Epithelial cell of proximal tubule (primary cell): Measurements from ENCODE around the gene CNNM2. TPM values are rescaled to one million over a fixed set of nuclear protein-coding genes. Genes with fewer than 3 reads are reported as not detected.
"Not testable (repeated sequence)": the region's sequence is repeated elsewhere in the genome, so short reads cannot be mapped to it uniquely, and the experiment has no call there.

ENCODE experiments used
- DNase-seq: peaks from one replicate; pipeline ENCODE4 v3.0.0-alpha.2; 2011; ENCODE audit warnings: low read depth
- H3K4me3 ChIP-seq: 2 replicates; pipeline ENCODE4 v1.5.1; 2011; ENCODE audit warnings: low read depth, mild to moderate bottlenecking, low read length
- total RNA-seq: library from RNA; depleted of rRNA; stranded (reverse); fragments of >200 nt; gene quantifications from 2 replicates; pipeline ENCODE4 v1.2.3, GENCODE V29; 2015
- TF ChIP-seq, protein P1 (sequence below): conservative IDR thresholded peaks from 2 replicates; pipeline ENCODE4 v1.5.1; 2012; ENCODE audit warnings: low read depth, mild to moderate bottlenecking, low read length

Gene CNNM2
- total RNA-seq, 1 donor from 2014 or later, result 1.2 TPM

DNA sequence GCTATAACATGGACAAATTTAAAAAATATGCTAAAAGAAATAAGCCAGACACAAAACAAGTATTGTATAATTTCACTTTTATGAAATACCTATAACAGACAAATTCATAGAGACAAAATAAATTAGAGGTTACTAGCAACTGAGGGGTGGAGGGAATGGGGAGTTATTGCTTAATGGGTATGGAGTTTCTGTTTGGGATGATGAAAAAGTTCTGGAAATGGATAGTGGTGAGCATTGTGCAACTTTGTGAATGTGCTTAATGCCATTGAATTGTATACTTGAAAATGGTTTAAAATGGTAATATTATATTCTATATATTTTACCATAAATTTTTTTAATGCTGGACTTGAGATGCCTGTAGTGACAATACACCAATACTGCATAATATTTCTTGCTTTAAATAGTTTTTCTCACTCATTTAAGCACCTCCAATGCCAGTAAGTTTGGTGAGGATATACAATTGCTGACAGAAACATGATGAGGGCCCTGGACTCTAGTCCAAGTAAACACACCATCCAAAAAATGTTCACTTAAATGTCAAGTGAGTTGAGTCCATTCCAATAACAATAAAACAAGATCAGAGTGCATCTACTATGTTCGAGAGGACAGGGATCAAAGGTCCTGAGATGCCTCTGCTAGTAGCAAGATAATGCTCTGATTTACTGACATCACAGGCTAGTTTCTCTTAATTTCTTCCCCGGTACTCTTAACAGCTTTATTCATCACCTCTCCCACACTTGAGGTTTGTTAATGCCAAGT lies 203.1 kb downstream of the CNNM2 start:
- no peak for DNase-seq
- TF ChIP-seq, protein P1, sequence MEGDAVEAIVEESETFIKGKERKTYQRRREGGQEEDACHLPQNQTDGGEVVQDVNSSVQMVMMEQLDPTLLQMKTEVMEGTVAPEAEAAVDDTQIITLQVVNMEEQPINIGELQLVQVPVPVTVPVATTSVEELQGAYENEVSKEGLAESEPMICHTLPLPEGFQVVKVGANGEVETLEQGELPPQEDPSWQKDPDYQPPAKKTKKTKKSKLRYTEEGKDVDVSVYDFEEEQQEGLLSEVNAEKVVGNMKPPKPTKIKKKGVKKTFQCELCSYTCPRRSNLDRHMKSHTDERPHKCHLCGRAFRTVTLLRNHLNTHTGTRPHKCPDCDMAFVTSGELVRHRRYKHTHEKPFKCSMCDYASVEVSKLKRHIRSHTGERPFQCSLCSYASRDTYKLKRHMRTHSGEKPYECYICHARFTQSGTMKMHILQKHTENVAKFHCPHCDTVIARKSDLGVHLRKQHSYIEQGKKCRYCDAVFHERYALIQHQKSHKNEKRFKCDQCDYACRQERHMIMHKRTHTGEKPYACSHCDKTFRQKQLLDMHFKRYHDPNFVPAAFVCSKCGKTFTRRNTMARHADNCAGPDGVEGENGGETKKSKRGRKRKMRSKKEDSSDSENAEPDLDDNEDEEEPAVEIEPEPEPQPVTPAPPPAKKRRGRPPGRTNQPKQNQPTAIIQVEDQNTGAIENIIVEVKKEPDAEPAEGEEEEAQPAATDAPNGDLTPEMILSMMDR, result no peak
- H3K4me3 ChIP-seq, result no peak overlapping the region

DNA sequence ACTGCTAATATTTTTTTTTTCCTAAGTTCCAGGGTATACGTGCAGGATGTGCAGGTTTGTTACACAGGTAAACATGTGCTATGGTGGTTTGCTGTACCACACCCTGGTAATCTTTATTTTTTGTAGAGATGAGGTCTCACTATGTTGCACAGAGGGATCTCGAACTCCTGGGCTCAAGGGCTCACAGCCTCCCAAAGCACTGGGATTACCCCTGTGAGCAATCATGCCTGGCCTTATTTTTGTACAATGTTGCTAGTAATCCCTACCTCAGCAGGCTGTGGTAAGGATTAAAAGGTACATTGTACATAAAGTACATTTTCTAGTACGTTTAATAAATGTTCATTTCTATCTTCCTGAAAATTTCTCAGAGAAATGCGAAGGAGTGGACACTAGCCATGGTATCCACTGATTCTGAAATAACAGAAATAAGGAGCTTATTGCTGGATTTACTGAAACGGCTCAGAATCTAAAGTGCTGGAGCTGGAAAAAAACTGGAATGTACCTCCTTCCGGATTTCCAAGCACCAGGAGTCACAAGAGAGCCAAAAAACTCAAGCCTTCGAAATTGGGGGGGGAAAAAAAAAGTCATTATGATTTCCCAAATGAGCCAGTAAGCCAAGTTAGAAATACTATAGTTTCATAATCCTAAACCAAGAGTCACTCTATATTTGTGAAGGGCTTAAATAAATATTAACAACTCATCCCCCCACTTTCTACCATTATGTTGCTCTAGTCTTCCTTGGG lies 205.4 kb downstream of the CNNM2 start:
- TF ChIP-seq, protein P1, result no peak
- H3K4me3 ChIP-seq, result no peak overlapping the region
- no peak for DNase-seq

DNA sequence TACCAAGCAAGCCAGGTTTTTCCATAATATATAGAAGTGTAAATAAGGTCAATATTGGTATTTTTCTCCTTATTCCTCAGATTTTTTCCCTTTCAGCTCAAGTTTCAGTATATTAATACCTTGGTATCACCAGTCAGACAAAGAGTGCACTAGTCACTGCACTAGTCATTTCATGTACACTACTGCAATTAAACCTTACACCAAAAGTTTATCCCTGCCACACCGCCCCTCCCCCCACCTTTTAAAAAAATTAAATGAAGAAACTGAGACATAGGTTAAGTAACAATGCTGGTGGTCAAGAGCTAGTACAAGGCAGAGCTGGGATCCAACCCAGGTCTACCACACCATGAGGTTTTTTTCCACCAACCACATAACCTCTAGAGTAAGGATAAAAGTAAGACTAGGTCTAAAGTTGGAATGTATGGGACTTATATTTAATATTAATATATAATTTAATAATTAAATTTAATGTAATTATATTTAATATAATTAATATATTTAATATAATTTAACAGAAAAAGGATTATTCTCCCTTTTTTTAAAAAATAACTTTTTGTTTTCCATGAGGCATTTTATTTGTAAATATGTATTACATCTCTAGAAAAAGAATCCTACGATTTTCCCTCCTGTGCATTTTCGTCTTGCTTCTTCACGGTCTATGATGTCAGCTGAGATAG lies 206.5 kb downstream of the CNNM2 start:
- DNase-seq, result no peak
- TF ChIP-seq, protein P1, result no peak
- no peak overlapping the region for H3K4me3 ChIP-seq

DNA sequence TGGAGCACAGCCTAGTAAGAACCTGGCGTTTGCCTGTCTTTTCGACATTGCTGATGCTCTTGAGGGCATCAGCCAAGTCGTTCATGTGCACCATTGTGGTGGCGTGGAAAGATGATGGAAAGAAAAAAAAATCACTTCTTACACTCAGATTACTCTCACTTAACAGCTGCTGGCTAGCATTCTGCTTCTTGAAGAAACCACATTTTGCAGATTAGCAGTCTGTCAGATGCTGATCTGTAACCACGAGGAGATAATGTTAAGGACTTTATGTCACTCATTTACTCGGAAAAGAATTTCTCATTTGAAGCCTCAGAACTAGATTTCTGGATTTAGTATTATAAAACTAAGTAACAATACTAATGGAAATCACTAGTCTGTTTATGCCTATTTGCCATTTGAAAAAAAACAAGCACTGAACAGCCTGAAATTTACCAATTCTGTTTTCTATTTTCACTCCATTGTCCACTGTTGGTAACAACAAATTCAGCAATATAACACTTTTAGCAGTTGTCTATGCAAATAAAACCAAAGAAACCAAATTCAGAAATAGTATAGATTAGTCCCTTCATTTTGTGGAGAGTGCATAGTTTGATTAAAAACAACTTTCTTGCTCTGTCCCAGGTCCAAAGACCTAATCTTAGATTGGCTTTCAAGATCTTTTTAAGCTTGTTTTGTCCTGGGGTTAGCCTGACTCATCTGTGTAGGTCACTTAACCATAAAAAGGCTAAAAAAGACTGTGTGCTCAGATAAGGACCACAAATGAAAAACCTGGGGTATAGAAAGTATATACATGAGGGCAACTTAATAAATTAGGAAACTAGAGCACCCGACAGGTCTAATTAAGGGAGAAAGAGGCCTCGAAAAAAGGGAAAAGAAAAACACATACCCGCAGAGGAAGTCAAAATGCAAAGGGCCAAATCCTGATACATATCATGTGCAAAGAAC lies 207.5 kb downstream of the CNNM2 start:
- no peak overlapping the region for H3K4me3 ChIP-seq
- no peak for DNase-seq
- TF ChIP-seq, protein P1, result no peak

DNA sequence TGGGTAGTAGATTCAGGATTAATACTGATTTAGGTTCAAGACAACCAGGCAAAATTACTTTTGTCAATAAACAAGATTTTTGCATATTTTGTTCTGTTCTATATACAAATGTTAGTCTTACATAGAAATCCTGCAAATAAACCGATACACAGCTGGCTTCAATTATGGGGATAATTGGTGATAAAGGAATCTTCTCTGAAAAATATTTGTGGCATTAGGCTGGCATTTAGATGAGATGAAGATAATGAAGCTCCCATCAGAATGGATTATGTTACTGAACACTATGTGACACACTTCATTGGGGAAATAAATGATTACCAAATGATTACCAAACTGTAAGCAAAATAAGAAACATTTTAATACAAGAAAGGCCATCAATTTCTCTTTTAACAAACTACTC lies 209.1 kb downstream of the CNNM2 start:
- no peak overlapping the region for H3K4me3 ChIP-seq
- no peak for DNase-seq
- TF ChIP-seq, protein P1, result no peak

DNA sequence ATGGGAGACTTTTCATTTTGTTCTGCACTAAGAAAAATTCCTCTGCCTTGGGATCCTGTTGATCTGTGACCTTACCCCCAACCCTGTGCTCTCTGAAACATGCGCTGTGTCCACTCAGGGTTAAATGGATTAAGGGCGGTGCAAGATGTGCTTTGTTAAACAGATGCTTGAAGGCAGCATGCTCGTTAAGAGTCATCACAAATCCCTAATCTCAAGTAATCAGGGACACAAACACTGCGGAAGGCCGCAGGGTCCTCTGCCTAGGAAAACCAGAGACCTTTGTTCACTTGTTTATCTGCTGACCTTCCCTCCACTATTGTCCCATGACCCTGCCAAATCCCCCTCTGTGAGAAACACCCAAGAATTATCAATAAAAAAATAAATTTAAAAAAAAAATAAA lies 212.1 kb downstream of the CNNM2 start:
- not testable (repeated sequence) for H3K4me3 ChIP-seq, DNase-seq
